Measurements from ENCODE around the gene MBD1. TPM values are rescaled to one million over a fixed set of nuclear protein-coding genes. Genes with fewer than 3 reads are reported as not detected.
"Not testable (repeated sequence)": the region's sequence is repeated elsewhere in the genome, so short reads cannot be mapped to it uniquely, and the experiment has no call there.

The MBD1 gene
- total RNA-seq, 2 experiments from 2014 or later: 84.5 to 85.3 TPM

- POLR2A ChIA-PET: no interaction called here
- CTCF ChIA-PET: no interaction called here
Observed at GRCh38 chr18:50297621-50298442, 16.5 kb upstream of the MBD1 start.

GRCh38 chr18:50293039-50293438 lies 11.7 kb upstream of the MBD1 start:
- POLR2A ChIA-PET: no interaction called here
- CTCF ChIA-PET: no interaction called here

GRCh38 chr18:50289108-50289443 lies 7.8 kb upstream of the MBD1 start:
- ChIA-PET CTCF (no interaction called here), POLR2A (no interaction called here)

- POLR2A ChIA-PET, CTCF ChIA-PET: not testable (repeated sequence)
Observed at GRCh38 chr18:50288348-50289107, 7.2 kb upstream of the MBD1 start.

GRCh38 chr18:50287441-50288347 lies 6.4 kb upstream of the MBD1 start, which contains the start of gene CXXC1:
Gene CXXC1 (minus strand): TSS chr18:50287692. CDS start chr18:50287589, 103 bp downstream.
- ChIA-PET CTCF (no interaction called here), POLR2A (no interaction called here)

GRCh38 chr18:50287028-50287440 lies 5.7 kb upstream of the MBD1 start:
- CTCF ChIA-PET: no interaction called here
- POLR2A ChIA-PET: no interaction called here

- ChIA-PET POLR2A (no interaction called here), CTCF (no interaction called here)
Observed at GRCh38 chr18:50286391-50287027, 5.2 kb upstream of the MBD1 start.

- POLR2A ChIA-PET: no interaction called here
- CTCF ChIA-PET: no interaction called here
Observed at GRCh38 chr18:50285631-50286321, 4.5 kb upstream of the MBD1 start.

- ChIA-PET CTCF (no interaction called here), POLR2A (no interaction called here)
Observed at GRCh38 chr18:50285071-50285470, 3.7 kb upstream of the MBD1 start.

- POLR2A ChIA-PET: no interaction called here
- CTCF ChIA-PET: no interaction called here
Observed at GRCh38 chr18:50284255-50284885, 3.0 kb upstream of the MBD1 start.

- CTCF ChIA-PET: interaction anchor here (1.0 kb wide), 1 partner anchor 17 kb away, joined by 4 read pairs; no protein-coding TSS in a partner anchor
- POLR2A ChIA-PET: no interaction called here
Observed at GRCh38 chr18:50283469-50284209, 2.3 kb upstream of the MBD1 start.

GRCh38 chr18:50282521-50283335 lies 1.4 kb upstream of the MBD1 start:
- CTCF ChIA-PET: interaction anchor here (1.0 kb wide), 1 partner anchor 16 kb away, joined by 4 read pairs; no protein-coding TSS in a partner anchor

GRCh38 chr18:50281972-50282520 lies 723 bp upstream of the MBD1 start:
- ChIA-PET CTCF (interaction anchor here (0.6 to 1.1 kb wide), 3 partner anchors 13 to 87 kb away, joined by 3 to 5 read pairs (median 4); partner anchors contain the start of gene MYO5B), POLR2A (interaction anchor here (0.8 to 1.0 kb wide), 3 partner anchors 12 to 17 kb away, joined by 3 to 9 read pairs (median 3); no protein-coding TSS in a partner anchor)

More at GRCh38 chr18:50282521-50283335, 1.4 kb upstream of the MBD1 start:
- POLR2A ChIA-PET: no interaction called here

- POLR2A ChIA-PET: interaction anchor here (0.9 to 1.0 kb wide), 2 partner anchors 12 to 13 kb away, joined by 3 to 9 read pairs; no protein-coding TSS in a partner anchor
- CTCF ChIA-PET: no interaction called here
Observed at GRCh38 chr18:50280707-50281294, 522 bp downstream of the MBD1 start.

- ChIA-PET CTCF (no interaction called here), POLR2A (no interaction called here)
Observed at GRCh38 chr18:50279752-50280151, 1.6 kb downstream of the MBD1 start.

- POLR2A ChIA-PET: no interaction called here
- CTCF ChIA-PET: no interaction called here
Observed at GRCh38 chr18:50277942-50278341, 3.4 kb downstream of the MBD1 start.
